Non-pigmented ciliary epithelial cell (primary cell): ENCODE measurements around the gene PANK1.

ENCODE experiments used
- DNase-seq: peaks from one replicate; pipeline ENCODE4 v3.0.0-alpha.2; 2010; ENCODE audit warnings: low read depth

Gene PANK1

DNA sequence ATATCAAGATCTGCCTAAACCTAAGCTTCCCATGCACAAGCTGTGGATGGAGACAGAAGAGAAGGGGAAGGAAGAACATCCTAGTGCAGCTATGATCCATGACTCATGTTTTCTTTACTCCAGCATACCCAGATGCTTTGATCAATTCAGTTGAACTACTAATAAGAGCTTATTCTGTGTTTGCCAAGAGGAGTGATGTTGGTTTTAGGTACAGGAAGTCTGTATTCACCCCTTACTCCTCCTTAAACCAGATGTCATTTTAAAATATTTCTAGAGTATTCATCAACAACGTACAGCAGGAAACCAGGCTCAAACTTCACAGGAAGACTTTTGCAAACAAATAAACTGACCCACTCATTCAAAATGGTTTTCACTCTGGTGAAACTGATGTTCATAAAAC is 29.2 kb downstream of the PANK1 start:
- no peak for DNase-seq

DNA sequence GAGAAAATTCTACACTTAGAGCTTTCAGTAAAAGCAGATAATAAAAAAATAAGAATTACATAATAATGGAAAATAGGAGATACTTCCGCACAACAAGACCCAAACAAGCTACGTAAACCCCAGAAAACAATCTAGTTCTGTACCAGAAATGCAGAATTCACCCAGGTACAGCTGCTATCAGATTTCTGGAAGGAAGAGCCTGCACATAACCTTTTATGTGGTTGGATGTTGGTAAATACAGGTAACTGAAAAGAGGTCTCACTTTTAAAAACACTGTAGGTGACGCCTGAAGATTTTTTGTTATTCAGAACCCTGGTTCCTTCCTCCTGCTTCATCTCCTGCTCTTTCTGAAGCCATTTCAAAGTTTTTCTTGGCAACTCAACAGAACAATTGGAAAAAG is 29.9 kb downstream of the PANK1 start:
- no peak for DNase-seq

DNA sequence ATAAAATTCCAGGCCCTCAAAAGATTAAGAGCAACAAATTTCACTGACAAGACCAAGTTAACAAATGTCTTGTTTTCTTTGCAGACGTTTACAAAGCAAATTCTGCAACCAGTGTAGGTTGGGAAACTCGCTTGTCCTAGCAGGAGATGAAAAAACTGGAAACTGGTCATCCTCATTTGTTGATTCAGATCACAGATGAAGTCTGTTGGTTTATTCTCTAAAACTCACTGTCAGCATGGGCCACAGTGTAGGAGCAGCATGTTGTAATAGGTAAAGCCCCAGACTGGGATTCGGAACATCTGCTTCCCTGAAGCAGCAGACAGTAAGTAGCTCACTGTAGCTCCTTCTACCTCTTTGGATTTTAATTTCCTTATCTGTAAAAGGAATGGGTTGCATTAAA is 31.5 kb downstream of the PANK1 start:
- no peak for DNase-seq

DNA sequence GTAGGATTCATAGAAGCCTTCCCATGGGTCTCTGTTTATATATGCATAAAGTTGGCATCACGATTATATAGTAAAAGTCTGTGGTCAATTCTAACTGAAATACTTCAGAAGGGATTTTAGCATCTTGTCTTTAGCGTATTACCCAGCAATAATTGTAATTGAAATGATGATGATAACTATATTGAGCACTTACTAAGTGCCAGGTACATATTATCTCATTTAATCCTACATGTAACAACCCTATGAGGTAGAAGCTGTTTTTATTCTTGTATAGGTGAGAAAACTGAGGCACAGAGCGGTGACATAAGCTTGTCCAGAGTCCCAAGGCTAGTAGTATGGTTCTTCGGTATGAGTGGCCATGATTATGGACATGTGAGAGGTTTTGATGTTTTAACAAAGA is 33.8 kb downstream of the PANK1 start:
- no peak for DNase-seq

DNA sequence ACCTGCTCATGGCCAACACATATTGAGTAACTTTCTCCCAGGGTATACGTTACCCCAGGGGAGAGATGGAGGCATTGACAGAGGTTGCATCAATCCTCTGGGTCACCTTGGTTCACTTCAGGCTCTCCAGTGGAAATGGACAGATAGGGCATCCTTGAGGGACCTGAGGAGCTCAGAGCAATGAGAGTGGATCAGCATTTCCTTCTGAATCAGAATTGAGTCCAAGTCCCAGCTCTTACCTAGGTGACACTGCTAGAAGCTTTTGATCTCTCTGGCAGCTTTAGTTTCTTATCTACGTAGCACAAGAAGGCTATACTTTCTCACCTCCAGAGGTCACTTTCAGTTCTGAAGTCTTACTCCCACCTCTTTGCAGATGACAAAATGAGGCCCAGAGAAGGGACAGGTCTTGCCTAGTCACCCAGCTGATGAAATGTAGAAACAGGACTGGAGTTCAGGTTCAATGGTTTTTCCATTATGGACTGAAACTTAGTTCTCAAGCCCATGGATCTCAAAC is 35.2 kb downstream of the PANK1 start:
- DNase-seq: no peak

DNA sequence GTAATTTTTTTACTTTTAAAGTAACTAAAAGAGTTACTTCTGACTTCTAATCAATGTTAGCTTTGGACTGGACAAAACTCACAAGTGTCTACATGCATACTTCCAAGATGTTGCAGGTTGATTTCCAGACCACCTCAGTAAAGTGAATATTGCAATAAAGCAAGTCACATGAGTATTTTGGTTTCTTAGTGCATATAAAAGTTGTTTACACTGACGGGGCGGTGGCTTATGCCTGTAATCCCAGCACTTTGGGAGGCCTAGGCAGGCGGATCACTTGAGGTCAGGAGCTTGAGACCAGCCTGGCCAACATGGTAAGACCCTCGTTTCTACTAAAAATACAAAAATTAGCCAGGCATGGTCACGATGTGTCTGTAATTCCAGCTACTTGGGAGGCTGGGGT is 40.8 kb downstream of the PANK1 start:
- no peak for DNase-seq

DNA sequence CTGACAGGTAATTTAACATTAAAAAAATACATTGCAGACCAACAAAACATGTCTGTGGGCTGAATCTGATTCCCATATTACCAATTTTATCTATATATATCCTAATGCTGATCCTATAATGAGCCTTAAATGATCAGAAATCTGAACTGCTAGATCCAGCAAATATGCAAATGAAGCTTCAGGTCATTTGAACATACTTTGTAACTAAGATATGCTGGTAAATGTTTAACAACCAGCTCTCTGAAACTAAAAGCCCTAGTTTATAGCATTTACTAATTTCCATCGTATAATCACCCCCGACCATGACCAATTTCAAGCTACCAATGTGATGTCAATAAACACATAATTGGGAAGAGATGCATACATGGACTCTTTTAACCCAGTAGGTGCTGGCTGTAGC is 42.1 kb downstream of the PANK1 start:
- DNase-seq: no peak

DNA sequence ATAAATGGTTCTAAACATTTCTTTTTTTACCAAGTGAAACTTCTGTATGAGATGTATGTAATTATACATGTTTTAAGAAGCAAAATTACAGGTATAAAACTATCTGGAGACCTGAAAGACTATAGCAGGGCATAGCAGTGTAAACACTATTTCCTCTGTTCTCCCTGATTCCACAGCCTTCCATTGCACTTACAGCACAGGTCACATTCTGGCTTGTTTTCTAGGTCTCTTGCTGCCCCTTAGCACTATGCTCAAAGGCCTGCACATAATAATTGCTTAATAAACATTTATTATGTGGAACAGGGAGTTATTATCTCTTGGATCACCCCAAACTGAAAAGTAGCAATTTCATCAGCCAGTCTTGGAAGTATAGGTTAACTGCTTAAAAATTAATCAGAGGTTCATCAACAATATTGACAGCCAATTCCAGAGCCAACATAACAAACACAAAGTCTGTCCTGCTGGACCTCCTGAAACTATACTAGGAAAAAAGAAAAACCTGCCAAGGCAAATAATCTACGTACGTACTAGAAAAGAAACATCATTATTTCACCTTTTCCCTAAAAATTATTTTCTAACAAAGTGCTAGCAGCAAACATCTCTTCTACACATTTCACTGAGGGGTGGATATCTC is 43.2 kb downstream of the PANK1 start:
- no peak for DNase-seq

DNA sequence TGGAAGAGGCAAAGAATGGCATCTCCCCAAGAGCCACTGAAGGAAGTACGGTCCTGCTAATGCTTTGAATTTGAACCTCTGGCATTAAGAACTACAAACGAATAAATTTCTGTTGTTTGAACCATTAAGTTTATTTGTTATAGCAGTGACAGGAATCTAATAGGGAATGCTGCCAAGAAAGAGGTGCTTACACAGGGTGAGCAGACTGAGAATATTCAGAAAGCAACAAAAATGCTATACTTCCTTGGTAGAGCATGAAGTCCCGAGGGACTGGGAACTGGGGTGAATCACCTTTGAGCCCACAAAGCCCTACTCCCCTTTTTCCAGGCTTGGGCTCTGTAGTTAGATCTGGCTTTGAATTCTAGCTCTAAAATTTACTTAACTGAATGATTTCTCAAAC is 45.0 kb downstream of the PANK1 start:
- DNase-seq: no peak

DNA sequence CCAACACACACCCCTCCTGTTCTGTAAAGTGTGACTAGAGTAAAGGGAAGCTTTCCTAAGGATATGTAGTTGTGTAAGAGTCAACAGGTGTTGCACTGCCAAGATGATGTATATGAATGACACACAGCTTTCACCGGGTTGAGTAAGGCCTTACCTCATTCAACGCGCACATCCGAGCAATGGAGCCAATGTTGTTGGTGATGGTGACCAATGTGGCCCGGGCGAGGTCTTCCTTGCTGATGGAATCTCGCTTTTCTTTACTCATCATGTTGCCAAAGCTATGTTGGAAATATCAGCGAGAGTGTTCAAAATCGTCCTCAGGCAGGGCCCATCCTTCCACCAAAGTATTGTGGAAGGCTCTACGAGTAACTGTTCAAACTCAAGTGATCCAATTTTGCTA is 52.0 kb downstream of the PANK1 start:
- no peak for DNase-seq

DNA sequence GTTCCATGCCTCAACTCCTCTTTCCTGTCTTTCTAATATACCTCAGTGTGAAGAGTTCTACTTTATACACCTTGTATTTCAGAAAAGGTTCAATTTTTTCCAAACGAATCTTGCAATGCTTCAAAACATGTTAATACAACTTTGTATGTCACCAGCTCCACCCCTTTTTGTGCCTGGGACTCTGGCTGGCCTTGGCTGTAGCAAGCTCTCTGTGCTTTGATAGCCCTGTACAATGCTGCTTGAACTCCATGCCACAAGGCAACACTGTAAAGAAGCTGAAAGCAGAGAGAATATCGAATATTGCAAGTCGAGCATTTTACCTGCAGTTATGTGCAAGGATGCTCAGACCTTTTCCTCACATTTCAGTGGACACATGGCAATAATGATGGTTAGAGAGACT is 52.5 kb downstream of the PANK1 start:
- DNase-seq: no peak

DNA sequence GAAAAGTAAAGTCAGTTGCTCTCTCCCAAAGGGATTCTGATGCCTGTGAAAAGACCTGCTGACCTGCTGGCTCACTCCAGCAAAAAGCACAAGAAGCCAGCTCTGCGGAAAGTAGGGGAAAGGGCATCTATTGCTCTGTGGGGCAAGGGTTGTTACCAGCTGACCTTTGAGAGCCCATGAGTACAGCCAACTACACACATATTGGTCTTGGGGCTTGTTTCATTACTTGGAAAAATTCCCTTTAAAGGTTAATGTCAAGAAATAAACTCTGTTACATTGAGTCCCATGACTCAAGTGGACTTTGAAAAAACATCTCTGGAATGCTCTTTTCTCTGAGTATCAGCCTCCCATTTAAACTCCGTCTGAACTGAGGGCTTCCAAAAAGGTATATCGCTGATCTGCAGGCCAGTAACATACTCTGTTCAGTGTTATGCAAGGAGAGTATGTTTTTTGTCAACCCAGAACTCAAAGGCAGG is 53.2 kb downstream of the PANK1 start:
- DNase-seq: no peak

DNA sequence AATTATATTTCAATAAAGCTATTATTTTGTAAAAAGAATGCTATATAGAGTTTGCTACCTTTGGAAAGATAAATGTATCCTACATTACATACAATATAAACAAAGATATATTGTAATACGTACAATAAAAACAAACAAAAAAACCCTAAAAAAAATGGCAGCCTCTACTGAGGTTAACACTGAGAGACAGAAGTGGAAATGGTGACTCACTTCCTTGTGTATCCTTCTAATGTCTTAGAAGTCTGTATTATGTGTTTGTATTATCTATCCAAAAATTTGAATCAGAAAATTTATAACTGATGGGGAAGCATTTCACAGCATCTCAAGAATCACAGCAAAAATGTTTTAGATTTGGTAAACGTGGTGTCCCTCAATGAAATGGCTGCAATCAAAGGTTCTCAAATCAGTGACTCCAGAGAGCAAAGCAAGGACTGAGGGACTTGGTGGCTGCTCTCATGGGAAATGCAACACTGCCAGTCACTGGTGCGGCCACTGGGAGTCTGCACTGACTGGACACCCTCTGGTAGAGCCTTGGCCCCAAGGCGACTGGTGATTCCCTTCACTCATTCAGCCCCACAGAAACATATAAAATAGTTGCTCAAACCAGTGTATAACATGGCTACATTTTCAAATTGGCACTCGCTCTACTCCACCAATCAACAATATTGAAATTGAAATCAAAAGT is 53.8 kb downstream of the PANK1 start:
- DNase-seq: no peak

DNA sequence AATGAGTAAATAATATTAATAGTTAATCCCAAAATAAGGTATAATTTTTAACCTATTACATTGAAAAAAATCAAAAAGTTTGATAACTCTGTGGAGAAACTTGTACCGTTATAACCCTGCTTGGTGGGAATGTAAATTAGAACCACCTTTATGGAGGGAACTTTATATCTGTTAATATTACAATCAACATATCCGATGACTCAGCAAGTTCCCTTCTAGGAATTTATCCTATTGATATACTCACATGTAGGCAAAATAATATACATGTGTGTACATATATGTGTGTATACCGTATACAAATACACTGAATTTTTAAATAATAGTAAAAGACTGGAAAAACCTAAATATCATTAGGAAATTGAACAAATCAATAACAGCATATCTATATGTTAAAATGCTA is 54.7 kb downstream of the PANK1 start:
- no peak for DNase-seq

DNA sequence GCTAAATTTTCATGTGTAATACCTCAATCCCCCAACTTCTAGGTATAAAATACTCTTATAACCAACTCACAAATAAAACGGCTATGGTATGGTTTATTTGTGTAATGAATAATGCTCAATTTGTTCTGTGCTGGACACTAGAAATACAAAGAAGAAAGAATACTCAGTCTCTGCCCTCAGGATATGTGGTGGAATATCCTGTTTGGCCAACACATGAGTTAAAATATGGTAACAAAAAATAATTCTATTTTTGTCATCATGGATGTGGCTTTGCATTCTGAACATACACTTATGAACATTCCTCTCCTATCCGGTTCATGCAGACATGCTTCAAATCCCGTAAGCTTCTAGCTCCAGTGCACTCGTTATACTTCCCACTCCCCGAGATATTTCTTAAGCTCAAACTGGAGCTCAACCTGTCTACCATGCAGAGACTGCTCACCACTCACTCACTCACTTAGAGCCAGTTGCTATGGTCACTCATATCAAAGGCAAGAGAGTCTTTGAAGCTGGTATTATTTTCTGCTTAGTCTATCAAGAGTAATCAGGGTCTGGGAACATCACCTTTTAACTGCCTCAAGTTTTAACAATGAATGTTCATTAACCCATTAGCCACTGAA is 55.8 kb downstream of the PANK1 start:
- no peak for DNase-seq

DNA sequence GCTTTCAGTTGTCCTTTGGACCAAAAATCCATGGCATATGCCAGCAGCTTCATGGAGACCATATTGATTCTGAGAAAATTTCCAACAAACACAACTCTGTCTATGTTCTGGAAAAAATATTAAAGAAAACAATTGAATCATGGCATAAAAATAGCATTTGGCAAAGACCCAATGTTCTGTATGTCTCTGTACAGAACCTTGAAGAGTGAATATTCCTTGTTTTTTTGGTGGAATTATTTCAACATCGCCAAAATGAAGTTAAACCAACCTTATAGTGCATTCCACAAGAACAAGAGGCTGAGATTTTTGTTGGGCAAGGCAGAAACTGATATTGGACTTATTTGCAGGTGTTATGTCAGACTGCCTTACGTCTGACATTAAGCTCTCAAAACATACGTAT is 56.4 kb downstream of the PANK1 start:
- no peak for DNase-seq

DNA sequence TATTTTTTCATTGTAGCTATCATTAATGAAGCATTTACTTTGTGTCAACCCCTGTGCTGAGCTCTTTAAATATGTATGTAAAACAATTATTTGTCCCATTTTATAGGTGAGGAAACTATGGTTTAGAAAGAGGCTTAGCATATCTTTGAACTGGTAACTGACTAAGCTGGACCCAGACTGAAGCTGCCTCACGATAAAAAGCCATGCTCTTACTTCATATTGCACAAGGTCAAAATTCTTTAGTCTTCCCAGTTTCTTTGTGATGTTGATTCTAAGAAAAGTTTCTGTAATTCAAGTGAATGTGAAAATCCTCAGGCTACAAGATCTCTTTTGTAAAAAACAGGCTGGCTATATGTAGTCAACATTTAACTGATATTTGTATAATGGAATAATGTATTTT is 63.0 kb downstream of the PANK1 start:
- DNase-seq: no peak

DNA sequence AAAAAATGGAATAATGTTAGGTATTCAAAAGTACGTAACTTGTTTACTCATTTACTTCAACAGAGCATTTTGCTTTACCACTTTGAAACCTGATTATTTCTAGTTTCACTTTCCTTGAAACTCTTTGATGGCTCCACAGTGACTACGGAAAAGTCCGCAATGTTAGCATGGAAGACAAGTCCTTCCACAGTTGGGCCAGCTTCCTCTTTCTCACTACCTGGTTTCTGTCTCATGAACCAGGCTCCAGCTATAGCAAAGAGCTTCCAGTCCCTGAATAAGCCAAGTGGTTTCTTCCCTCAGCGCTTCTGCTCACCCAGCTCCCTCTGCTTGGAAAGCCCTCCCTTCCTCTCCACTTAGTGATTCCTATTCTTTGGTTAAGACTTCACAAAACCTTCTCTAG is 64.8 kb downstream of the PANK1 start:
- DNase-seq: no peak

DNA sequence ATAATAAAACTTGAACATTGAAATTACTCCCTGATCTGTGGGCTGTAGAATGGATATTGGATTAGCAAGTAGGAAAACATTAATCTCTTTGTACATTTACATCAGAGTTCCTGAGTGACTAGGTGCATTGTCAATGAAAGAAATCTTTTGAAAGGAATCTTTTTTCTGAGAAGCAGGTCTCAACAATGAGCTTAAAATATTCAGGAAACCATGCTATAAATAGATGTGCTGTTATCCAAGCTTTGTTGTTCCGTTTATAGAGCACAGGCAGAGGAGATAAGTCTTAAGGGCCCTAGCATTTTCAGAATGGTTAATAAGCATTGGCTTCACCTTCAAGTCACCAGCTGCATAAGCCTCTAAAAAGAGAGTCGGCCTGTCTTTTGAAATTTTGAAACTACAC is 68.3 kb downstream of the PANK1 start:
- no peak for DNase-seq

DNA sequence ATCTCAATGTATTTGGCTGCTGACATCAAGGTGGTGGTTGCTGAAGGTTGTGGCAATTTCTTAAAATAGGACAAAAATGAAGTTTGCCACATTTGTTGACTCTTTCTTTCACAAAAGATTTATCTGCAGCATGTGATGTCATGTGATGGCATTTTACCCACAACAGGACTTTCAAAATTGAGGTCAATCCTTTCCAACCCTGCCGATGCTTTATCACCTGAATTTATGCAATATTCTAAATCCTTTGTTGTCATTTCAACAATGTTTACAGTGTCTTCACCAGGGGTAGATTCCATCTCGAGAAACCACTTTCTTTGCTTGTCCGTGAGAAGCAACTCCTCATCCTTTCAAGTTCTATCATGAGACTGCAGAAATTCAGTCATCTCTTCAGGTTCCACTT is 69.0 kb downstream of the PANK1 start:
- DNase-seq: no peak

DNA sequence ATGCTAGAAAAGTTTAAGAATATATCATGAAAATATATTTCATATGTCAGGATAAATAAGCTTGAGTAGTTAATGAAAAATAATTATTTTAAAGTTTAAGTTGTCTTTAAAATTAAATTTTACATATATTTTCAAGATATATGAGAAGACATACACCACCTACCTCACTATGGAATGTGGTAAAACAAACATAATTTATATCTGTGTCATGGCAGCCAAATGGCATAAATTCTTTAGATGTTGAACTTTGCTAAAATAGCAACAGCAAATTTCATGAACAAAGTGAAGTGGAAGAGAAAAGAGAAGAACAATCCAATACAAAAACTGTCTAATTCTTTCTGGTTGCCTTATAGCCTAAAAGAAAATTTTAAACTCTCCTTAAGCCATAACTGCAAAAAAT is 70.0 kb downstream of the PANK1 start:
- DNase-seq: no peak

DNA sequence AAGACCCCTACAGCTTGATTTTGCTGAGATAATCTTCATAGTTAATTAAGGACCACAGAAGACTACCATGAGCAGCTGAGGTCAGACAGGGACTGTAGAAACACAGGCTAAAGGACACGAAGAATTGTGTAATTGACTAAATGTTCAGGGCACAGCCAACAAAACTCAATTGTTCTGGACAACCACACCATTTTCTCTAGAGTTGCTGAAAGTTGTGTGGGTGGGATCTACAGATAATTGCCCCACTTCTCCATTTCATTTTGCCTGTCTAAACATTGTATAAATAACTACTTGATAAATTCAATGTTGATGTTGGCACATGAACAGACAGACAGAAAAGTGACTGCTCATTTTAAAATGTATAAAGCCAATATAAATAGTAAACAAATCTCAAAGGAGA is 70.7 kb downstream of the PANK1 start:
- no peak for DNase-seq

DNA sequence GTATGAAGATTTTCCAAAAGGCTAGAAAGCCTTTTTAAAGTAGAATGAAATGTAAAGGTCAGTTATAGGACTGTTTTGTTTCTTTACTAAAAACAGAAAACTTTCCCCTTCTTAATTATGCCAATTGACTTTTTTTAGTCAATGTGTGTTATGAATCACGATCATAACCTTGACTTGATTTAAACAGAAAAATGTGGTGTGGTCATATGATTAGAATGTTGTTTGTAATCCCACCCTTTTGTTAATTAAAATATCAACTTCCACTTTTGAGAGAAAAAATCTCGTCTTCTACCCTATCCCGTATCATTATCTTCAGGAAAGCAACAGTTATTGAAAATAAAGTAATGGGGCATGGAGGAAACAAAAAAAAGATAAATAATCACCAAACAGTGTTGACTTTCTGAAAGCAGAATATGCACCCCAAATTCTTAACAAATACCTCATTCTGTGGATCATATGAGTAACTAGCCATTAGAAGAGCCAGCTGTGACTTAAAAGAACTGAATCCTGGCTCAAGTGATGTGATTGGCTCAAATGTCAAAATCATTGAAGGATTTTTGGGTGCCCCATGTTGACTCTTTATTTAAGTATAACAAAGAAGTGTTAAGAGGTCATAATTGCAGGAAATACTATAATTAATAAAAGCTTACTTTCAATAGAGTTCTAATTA is 77.3 kb downstream of the PANK1 start:
- DNase-seq: no peak
